Measurements from ENCODE around the gene RETREG1.

Gene RETREG1

GRCh38 chr5:16580382-16580781 lies 36.4 kb downstream of the RETREG1 start:
- TF ChIP-seq, protein P1, sequence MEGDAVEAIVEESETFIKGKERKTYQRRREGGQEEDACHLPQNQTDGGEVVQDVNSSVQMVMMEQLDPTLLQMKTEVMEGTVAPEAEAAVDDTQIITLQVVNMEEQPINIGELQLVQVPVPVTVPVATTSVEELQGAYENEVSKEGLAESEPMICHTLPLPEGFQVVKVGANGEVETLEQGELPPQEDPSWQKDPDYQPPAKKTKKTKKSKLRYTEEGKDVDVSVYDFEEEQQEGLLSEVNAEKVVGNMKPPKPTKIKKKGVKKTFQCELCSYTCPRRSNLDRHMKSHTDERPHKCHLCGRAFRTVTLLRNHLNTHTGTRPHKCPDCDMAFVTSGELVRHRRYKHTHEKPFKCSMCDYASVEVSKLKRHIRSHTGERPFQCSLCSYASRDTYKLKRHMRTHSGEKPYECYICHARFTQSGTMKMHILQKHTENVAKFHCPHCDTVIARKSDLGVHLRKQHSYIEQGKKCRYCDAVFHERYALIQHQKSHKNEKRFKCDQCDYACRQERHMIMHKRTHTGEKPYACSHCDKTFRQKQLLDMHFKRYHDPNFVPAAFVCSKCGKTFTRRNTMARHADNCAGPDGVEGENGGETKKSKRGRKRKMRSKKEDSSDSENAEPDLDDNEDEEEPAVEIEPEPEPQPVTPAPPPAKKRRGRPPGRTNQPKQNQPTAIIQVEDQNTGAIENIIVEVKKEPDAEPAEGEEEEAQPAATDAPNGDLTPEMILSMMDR (IDR thresholded peaks at IDR 0.05; ENCODE audit: low read depth, low read length), result no peak
- DNase-seq (ENCODE audit: extremely low read depth, low read depth), result no peak

- DNase-seq (ENCODE audit: extremely low read depth, low read depth), result no peak
- TF ChIP-seq, protein P1 (IDR thresholded peaks at IDR 0.05; ENCODE audit: low read depth, low read length), result no peak
These were observed 37.5 kb downstream of the RETREG1 start for GRCh38 chr5:16579142-16579847.

DNA sequence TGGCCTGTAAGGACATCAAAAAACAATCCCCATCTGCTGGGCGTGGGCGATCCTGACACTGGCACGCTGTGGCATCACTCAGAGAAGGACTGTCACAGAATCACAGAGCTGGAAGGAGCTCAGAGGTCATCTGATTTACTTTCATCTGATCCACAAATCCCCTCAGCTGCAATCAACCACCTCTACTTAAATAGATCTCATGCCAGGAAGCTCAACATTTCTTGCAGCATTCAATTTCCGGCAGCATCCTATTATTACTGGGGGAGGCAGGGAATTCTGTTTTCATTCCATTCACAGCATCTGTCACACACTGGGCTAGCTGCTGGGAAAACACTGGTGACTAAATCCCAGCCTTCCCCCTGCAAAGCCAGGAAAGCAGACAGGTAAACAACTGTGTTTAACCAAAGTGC lies 38.3 kb downstream of the RETREG1 start:
- no peak for DNase-seq (ENCODE audit: extremely low read depth, low read depth)

DNA sequence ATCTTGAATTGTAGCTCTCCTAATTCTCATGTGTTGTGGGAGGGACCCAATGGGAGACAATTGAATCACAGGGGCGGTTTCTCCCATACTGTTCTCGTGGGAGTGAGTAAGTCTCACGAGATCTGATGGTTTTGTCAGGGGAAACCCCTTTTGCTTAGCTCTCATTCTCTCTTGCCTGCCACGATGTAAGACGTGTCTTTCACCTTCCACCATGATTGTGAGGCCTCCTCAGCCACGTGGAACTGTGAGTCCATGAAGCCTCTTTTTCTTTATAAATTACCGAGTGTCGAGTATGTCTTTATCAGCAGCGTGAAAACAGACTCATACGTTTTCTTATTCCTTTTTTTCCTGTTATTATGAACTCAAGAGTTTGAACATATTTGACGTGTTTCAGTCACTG lies 39.1 kb downstream of the RETREG1 start:
- TF ChIP-seq, protein P1 (IDR thresholded peaks at IDR 0.05; ENCODE audit: low read depth, low read length), result no peak
- DNase-seq (ENCODE audit: extremely low read depth, low read depth), result no peak

More for the DNA sequence above, 38.3 kb downstream of the RETREG1 start:
- TF ChIP-seq, protein P1 (IDR thresholded peaks at IDR 0.05; ENCODE audit: low read depth, low read length), result no peak

DNA sequence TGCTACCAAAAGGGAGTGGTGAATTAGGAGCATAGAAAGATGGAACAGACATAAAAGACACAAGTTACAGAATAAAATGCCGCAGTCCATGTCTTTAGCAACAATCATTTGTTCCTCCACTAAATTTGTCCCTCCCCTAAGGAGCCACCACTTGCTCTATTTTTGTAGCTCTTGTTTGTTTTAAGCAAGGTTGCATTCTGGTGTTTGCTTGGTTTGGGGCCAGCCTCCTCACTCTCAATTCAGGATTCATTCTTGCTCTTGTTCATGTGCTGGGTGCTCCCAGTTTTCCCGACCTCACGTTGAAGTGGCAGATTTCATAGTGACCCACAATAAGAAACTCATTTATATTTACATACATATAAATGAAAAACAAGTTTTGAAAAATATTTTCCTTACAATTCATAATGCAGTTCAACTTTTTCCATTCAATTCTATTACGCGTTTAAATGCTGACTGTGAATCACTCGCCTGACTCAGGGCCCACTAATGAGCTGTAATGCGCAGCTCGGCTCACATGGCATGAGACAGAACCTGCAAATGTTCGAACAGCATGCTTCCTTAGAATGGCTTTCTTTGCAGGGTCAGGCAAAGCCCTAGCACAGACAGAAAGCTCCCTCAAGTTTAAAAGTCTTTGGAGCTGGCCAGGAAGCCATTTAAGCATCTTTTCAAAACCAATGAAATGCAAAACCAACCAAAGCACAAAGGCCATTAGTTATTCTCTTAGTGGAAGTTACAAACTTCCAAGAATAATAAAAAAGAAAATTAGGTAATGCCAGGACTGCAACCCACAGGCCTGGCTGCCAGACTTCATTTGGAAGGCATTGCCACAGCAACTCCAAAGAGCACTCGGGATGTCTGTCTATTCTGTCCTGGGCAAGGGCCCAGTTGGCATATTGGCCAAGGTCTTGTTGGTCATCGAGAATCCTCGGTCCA lies 41.7 kb downstream of the RETREG1 start:
- DNase-seq (ENCODE audit: extremely low read depth, low read depth), result peak; percentile 47
- TF ChIP-seq, protein P1 (IDR thresholded peaks at IDR 0.05; ENCODE audit: low read depth, low read length), result no peak

- TF ChIP-seq, protein P1 (IDR thresholded peaks at IDR 0.05; ENCODE audit: low read depth, low read length), result no peak
- no peak for DNase-seq (ENCODE audit: extremely low read depth, low read depth)
These were observed 43.4 kb downstream of the RETREG1 start for GRCh38 chr5:16573401-16573800.
